ENCODE results near the gene MDP1.

- TF ChIP-seq CTCF (IDR thresholded peaks at IDR 0.05) (no peak), POLR2A (IDR thresholded peaks at IDR 0.05) (no peak)
Measured at GRCh38 chr14:24261256-24261968, 45.5 kb upstream of the MDP1 start.

All from thyroid gland (tissue), 4 donors.